ENCODE data around the gene SBNO2.

GRCh38 chr19:1139126-1139525 lies 34.9 kb downstream of the SBNO2 start:
- TF ChIP-seq ZNF8 (CRISPR knock-in tag; IDR thresholded peaks at IDR 0.05) (no peak), ZC3H10 (CRISPR knock-in tag; IDR thresholded peaks at IDR 0.05) (no peak), PATZ1 (CRISPR knock-in tag; IDR thresholded peaks at IDR 0.05; ENCODE audit: borderline replicate concordance) (no peak), TSHZ2 (CRISPR knock-in tag; IDR thresholded peaks at IDR 0.05) (no peak), TOX (CRISPR knock-in tag; IDR thresholded peaks at IDR 0.05; ENCODE audit: borderline replicate concordance) (no peak), CSDC2 (CRISPR knock-in tag; IDR thresholded peaks at IDR 0.05) (no peak), BACH2 (CRISPR knock-in tag; IDR thresholded peaks at IDR 0.05; ENCODE audit: borderline replicate concordance) (no peak), TCF4 (CRISPR knock-in tag; IDR thresholded peaks at IDR 0.05; ENCODE audit: borderline replicate concordance) (no peak), ZFP30 (CRISPR knock-in tag; IDR thresholded peaks at IDR 0.05) (no peak), SNAI2 (CRISPR knock-in tag; IDR thresholded peaks at IDR 0.05) (no peak), GLIS3 (CRISPR knock-in tag; IDR thresholded peaks at IDR 0.05) (no peak)
